Ovary (tissue), 9 donors: Measurements from ENCODE around the gene SLC5A11. TPM values are rescaled to one million over a fixed set of nuclear protein-coding genes. Genes with fewer than 3 reads are reported as not detected.

ENCODE experiments used
- DNase-seq, 5 donors: peaks; one replicate each; pipeline ENCODE4 v3.0.0-alpha.2; 2019 to 2020
- H3K27ac ChIP-seq, 2 donors: fragments of 200-600 bp; one replicate each; pipeline versions ENCODE4 v1.5.1 to v1.8.0; 2019 to 2022
- H3K27me3 ChIP-seq: fragments of 200-600 bp; one replicate; pipeline ENCODE4 v1.8.0; 2022
- H3K36me3 ChIP-seq: fragments of 200-600 bp; sonication (generic); one replicate; pipeline ENCODE4 v1.5.1; 2019
- H3K4me1 ChIP-seq: one replicate; pipeline ENCODE4 v1.8.1; 2013; ENCODE audit warnings: mild to moderate bottlenecking, moderate library complexity; ENCODE audit not compliant: insufficient read depth
- H3K4me3 ChIP-seq: fragments of 200-600 bp; sonication (generic); one replicate; pipeline ENCODE4 v1.5.1; 2017
- H3K9me3 ChIP-seq, 2 donors: fragments of 200-600 bp in 1 of 2; sonication (generic) in 1 of 2; one replicate each; pipeline versions ENCODE4 v1.5.1 to v1.8.1; 2013 to 2019; ENCODE audit warnings: mild to moderate bottlenecking in 1 of 2, moderate library complexity in 1 of 2
- CTCF ChIP-seq, 3 donors: fragments of 450-650 bp in 2 of 3; fragments of 200-600 bp in 1 of 3; IDR thresholded peaks; one replicate each; pipeline versions ENCODE4 v1.5.1 to v1.8.0; 2016 to 2022; ENCODE audit warnings: antibody characterized with exemption in 3 of 3, mild to moderate bottlenecking in 1 of 3
- EP300 ChIP-seq: sonication (generic); formaldehyde crosslinking; IDR thresholded peaks from one replicate; pipeline ENCODE4 v1.6.1; 2017; ENCODE audit warnings: antibody characterized with exemption
- POLR2A ChIP-seq: fragments of 450-650 bp; IDR thresholded peaks from one replicate; pipeline ENCODE4 v1.6.1; 2017; ENCODE audit warnings: antibody characterized with exemption, mild to moderate bottlenecking, moderate library complexity
- WGBS, 3 donors: extraction: QIAGEN DNeasy Blood & Tissue Kit in 1 of 3; methylation state at CpG; one replicate each; pipeline versions ENCODE4 v1.1.5 to v1.1.7; 2013 to 2017; 5-methylcytosine and 5-hydroxymethylcytosine counted together
- intact Hi-C, 4 donors: fragments of 100-400 bp; cut with DNase I; formaldehyde crosslinking; loops; one replicate each; pipeline versions ENCODE4 v1.11.0 to v1.15.1; 2022 to 2023
- polyA plus RNA-seq, 2 donors: library from polyadenylated mRNA; stranded (reverse); fragments of 200-250 nt in 1 of 2; fragments of 350-450 nt in 1 of 2; fragmentation: Illumina TruSeq in 1 of 2; extraction: RNeasy Lipid Tissue Mini Kit (QIAGEN cat#74804) in 1 of 2; gene quantifications; one replicate each; pipeline ENCODE4 v1.2.3, GENCODE V29; 2013 to 2014
- total RNA-seq, 7 donors: library from RNA; depleted of rRNA in 2 of 7; stranded (reverse); fragments of >200 nt in 2 of 7; fragmentation: NEBNext Ultra II Directional in 3 of 7; extraction: Animal tissue kit (Norgen Biotek cat#: 25700) in 3 of 7; gene quantifications; one replicate each; pipeline versions ENCODE4 v1.1.0 to v1.2.4, GENCODE V29; 2016 to 2023
- donor health status: DM: no; HTN: no; CAD: no; lungs with moderate emphysema.
- donor health status: DM: no; HTN: no; CAD: no.
- donor health status: Bipolar disorder and iron deficiency.
- donor health status: DM: yes; HTN: yes; CAD: no.
- donor health status: DM: no; HTN: no; CAD: no.
- donor health status: DM: yes; HTN: yes; CAD: no.

SLC5A11 gene
- total and polyA plus RNA-seq, 9 donors, result 0.04 to 0.50 (median 0.28) TPM; not detected in 5

DNA sequence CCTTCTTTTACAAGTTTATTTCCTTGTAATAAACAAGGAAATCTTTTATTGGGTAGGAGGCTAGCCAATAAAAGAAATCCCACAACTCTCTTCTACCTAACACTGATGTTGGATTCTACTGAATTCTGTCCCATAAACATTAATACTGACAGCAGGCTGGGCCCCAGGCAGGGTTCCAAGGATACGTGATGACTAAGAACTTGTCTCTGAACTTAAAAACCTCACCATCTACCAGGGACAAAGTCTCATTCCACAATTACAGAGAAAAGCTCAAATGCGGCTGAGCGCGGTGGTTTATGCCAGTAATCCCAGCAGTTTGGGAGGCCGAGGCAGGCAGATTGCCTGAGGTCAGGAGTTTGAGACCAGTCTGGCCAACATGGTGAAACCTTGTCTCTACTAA is 104.5 kb downstream of the SLC5A11 start:
- Histone ChIP-seq H3K27me3 (no peaks in the 10 kb centered on the region), H3K27ac (no peak overlapping the region), H3K36me3 (no peaks in the 10 kb centered on the region), H3K9me3 (no peaks in the 10 kb centered on the region), H3K4me3 (no peak overlapping the region), H3K4me1 (no peaks in the 10 kb centered on the region)
- intact Hi-C loops, result no loop called here
- TF ChIP-seq CTCF (IDR thresholded peaks at IDR 0.05) (no peak), POLR2A (no peak), EP300 (no peak)
- DNase-seq, result no peak
- WGBS, 3 donors, result 75 to 93% (median 87%) methylated on average over 5 of the region's 5 CpGs

DNA sequence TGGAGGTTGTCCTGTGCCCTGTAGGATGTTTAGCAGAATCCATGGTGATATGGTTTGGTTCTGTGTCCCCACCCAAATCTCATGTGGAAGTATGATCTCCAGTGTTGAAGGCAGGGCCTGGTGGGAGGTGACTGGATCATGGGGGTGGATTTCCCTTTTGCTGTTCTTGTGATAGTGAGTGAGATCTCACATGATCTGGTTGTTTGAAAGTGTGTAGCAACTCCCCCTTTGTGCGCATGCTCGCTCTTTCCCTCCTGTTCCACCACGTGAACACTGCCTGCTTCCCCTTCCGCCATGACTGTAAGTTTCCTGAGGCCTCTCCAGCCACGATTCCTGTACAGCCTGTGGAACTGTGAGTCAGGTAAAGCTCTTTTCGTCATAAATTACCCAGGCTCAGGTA is 107.5 kb downstream of the SLC5A11 start:
- TF ChIP-seq EP300 (no peak), POLR2A (no peak)
- WGBS, 3 donors, result 91 to 98% (median 96%) methylated on average over 6 of the region's 6 CpGs
- intact Hi-C loops, result no loop called here
- H3K4me3 ChIP-seq, result no peak overlapping the region
- DNase-seq, result no peak
- no peaks in the 10 kb centered on the region for H3K36me3 ChIP-seq
- no peaks in the 10 kb centered on the region for H3K27me3 ChIP-seq
- no peaks in the 10 kb centered on the region for H3K9me3 ChIP-seq
- H3K27ac ChIP-seq, result no peak overlapping the region
- H3K4me1 ChIP-seq, result no peaks in the 10 kb centered on the region

- Histone ChIP-seq H3K27ac (no peak overlapping the region), H3K9me3 (no peaks in the 10 kb centered on the region), H3K27me3 (no peaks in the 10 kb centered on the region), H3K36me3 (no peaks in the 10 kb centered on the region), H3K4me3 (no peak overlapping the region), H3K4me1 (no peaks in the 10 kb centered on the region)
- intact Hi-C loops, result no loop called here
- DNase-seq, result no peak
- TF ChIP-seq EP300 (no peak), POLR2A (no peak), CTCF (IDR thresholded peaks at IDR 0.05) (no peak)
- 95 to 96% (median 96%) methylated on average over 5 of the region's 5 CpGs for WGBS, 3 donors
These were observed 108.0 kb downstream of the SLC5A11 start for GRCh38 chr16:24953721-24954120.

GRCh38 chr16:24954137-24954536 is 108.4 kb downstream of the SLC5A11 start:
- Histone ChIP-seq H3K36me3 (no peaks in the 10 kb centered on the region), H3K4me1 (no peaks in the 10 kb centered on the region), H3K27me3 (no peaks in the 10 kb centered on the region), H3K27ac (no peak overlapping the region), H3K4me3 (no peak overlapping the region), H3K9me3 (no peaks in the 10 kb centered on the region)
- intact Hi-C loops, result no loop called here
- WGBS, 3 donors, result 93 to 98% (median 94%) methylated on average over 4 of the region's 4 CpGs
- TF ChIP-seq POLR2A (no peak), CTCF (IDR thresholded peaks at IDR 0.05) (no peak), EP300 (no peak)
- DNase-seq, result no peak

DNA sequence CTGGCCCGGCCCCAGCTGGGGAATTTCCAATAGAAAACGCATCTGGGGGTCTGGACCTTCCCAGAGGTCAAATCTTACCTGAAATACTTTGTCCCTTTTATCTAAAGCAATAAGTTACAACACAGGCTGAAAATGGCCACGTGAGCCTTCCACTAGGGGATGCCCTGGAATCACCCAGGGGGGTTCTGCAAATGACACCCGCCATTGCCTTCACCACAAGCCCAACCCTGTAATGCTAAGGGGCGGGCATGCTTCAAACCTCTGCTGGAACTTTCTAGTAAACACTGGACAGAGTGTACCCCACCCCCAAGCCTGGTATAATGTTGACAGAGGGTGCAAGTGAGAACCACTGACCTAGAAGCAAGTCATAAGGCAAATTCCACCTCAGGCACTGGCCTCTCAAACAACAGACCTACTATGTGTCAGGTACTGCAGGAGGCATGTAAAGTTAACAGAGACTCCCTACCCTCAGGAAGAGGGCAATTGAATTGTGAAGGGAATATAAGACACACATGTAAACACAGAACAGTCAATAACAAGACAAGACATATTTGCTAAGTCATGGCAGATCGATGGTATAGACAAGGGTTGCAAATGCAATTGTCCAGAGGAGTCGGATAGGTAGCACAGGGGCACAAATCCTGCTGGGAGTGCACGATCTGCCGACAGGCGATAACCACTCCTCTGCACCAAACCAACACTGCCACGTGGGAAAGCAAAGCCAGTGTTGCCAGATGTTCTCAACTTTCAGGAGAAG is 110.4 kb downstream of the SLC5A11 start:
- no peaks in the 10 kb centered on the region for H3K27me3 ChIP-seq
- 71 to 84% (median 83%) methylated on average over 11 of the region's 11 CpGs for WGBS, 3 donors
- H3K36me3 ChIP-seq, result no peaks in the 10 kb centered on the region
- intact Hi-C loops, result no loop called here
- H3K27ac ChIP-seq, result no peak overlapping the region
- no peak for DNase-seq
- H3K9me3 ChIP-seq, result no peaks in the 10 kb centered on the region
- TF ChIP-seq POLR2A, result no peak
- no peak for TF ChIP-seq CTCF (IDR thresholded peaks at IDR 0.05)
- no peak for TF ChIP-seq EP300
- H3K4me3 ChIP-seq, result no peak overlapping the region
- H3K4me1 ChIP-seq, result no peaks in the 10 kb centered on the region
